K562 (cell line): Measurements from ENCODE around the gene SEC14L3. TPM values are rescaled to one million over a fixed set of nuclear protein-coding genes. Genes with fewer than 3 reads are reported as not detected.

ENCODE experiments used
- CCNT2 ChIP-seq: IDR thresholded peaks from 2 replicates; pipeline ENCODE4 v1.6.1; 2011; ENCODE audit warnings: borderline replicate concordance, low read depth, mild to moderate bottlenecking, moderate library complexity, mixed read lengths, low read length; ENCODE audit not compliant: insufficient read length; ENCODE audit errors: extremely low read depth
- CHD4 ChIP-seq: fragments of 200-600 bp; sonication (generic); IDR thresholded peaks from 3 replicates; pipeline ENCODE4 v1.6.1; 2012; ENCODE audit warnings: low read depth, mild to moderate bottlenecking, mixed read lengths, low read length, inconsistent platforms; ENCODE audit not compliant: insufficient read depth, insufficient replicate concordance, poor library complexity, severe bottlenecking
- CTCF ChIP-seq, 3 experiments: IDR thresholded peaks in 2 of 3; conservative IDR thresholded peaks in 1 of 3; 2 replicates each; pipeline ENCODE4 v1.5.1; 2011 to 2012; ENCODE audit warnings: low read length in 3 of 3, mild to moderate bottlenecking in 3 of 3, control low read depth in 2 of 3, improper control_type of control experiment in 1 of 3, inconsistent platforms in 1 of 3, low read depth in 1 of 3, mixed read lengths in 1 of 3, moderate library complexity in 1 of 3; ENCODE audit not compliant: insufficient read depth in 2 of 3
- FIP1L1 ChIP-seq: fragments of 200-400 bp; formaldehyde crosslinking; IDR thresholded peaks from 2 replicates; pipeline ENCODE4 v1.6.1; 2018; ENCODE audit warnings: mild to moderate bottlenecking, low read depth, low read length; ENCODE audit not compliant: poor library complexity, severe bottlenecking
- FOS ChIP-seq: IDR thresholded peaks from 3 replicates; pipeline ENCODE4 v1.6.1; 2011; ENCODE audit not compliant: insufficient read length; ENCODE audit errors: extremely low read depth
- HDAC2 ChIP-seq: fragments of 450-650 bp; IDR thresholded peaks from 2 replicates; pipeline ENCODE4 v1.6.1; 2016; ENCODE audit warnings: mild to moderate bottlenecking
- HNRNPL ChIP-seq: fragments of 200-400 bp; formaldehyde crosslinking; IDR thresholded peaks from 2 replicates; pipeline ENCODE4 v1.6.1; 2017; ENCODE audit warnings: low read depth, mild to moderate bottlenecking, low read length
- MXD1 ChIP-seq: fragments of 250-450 bp; sonication (Bioruptor Pico); IDR thresholded peaks from 2 replicates; pipeline ENCODE4 v1.8.0; 2021; ENCODE audit warnings: borderline replicate concordance, mild to moderate bottlenecking, moderate library complexity; ENCODE audit not compliant: poor library complexity, severe bottlenecking
- NFATC3 ChIP-seq: fragments of 450-650 bp; IDR thresholded peaks from 2 replicates; pipeline ENCODE4 v1.6.1; 2017; ENCODE audit warnings: mild to moderate bottlenecking
- RBM15 ChIP-seq: fragments of 200-400 bp; formaldehyde crosslinking; IDR thresholded peaks from 2 replicates; pipeline ENCODE4 v1.6.1; 2018; ENCODE audit warnings: mild to moderate bottlenecking, low read length, moderate library complexity; ENCODE audit not compliant: insufficient read depth
- VEZF1 ChIP-seq: fragments of 200-800 bp; sonication (Bioruptor generic); IDR thresholded peaks from 2 replicates; pipeline ENCODE4 v1.6.1; 2017; ENCODE audit warnings: missing genetic modification characterization, missing compliant biosample characterization
- ZKSCAN3 ChIP-seq: fragments of 250-450 bp; sonication (Bioruptor Pico); IDR thresholded peaks from 2 replicates; pipeline ENCODE4 v1.4.0; 2020
- ZNF24 ChIP-seq: fragments of 450-650 bp; IDR thresholded peaks from 2 replicates; pipeline ENCODE4 v1.6.1; 2016
- ZNF3 ChIP-seq: fragments of 250-450 bp; sonication (Bioruptor Pico); IDR thresholded peaks from 2 replicates; pipeline ENCODE4 v1.5.0; 2021; ENCODE audit warnings: mild to moderate bottlenecking, moderate library complexity
- ZNF318 ChIP-seq, 2 experiments: fragments of 450-650 bp; IDR thresholded peaks; 2 replicates each; pipeline ENCODE4 v1.6.1; 2016; ENCODE audit warnings: mild to moderate bottlenecking in 2 of 2, borderline replicate concordance in 1 of 2, low read depth in 1 of 2, moderate library complexity in 1 of 2
- polyA plus RNA-seq, 8 experiments: library from polyadenylated mRNA; depleted of rRNA in 4 of 8; stranded (reverse) in 5 of 8; unstranded in 3 of 8; fragments of >200 nt; fragmentation: Nextera tagmentation in 2 of 8; fragmentation: Illumina TruSeq in 1 of 8; extraction: Ambion mirVana in 2 of 8; extraction: Trizol in 1 of 8; gene quantifications; 2 replicates each; pipeline versions ENCODE4 v1.2.1 to v1.2.3, GENCODE V29; 2011 to 2014; ENCODE audit warnings: inconsistent platforms in 1 of 8, missing spikeins in 1 of 8
- total RNA-seq, 7 experiments: library from RNA; depleted of rRNA in 6 of 7; stranded (reverse); fragments of >200 nt in 6 of 7; fragmentation: Illumina TruSeq in 2 of 7; extraction: Trizol in 2 of 7; gene quantifications; 2 replicates each; pipeline versions ENCODE4 v1.2.1 to v1.2.3, GENCODE V29; 2011 to 2021; ENCODE audit warnings: low replicate concordance in 1 of 7

SEC14L3 gene
- total and polyA plus RNA-seq, 9 of the 15 experiments (the other 6 are each of a cell fraction or from before 2014, with no cell fraction given), result not detected

- TF ChIP-seq ZNF318 (IDR thresholded peaks at IDR 0.05; ENCODE audit: borderline replicate concordance in 1 of 2, low read depth in 1 of 2) (no peak), FOS (peak; percentile 20), HNRNPL (no peak), MXD1 (CRISPR knock-in tag) (no peak), CTCF (IDR thresholded peaks at IDR 0.05 in 2 of 3, conservative IDR thresholded peaks at IDR 0.05 in 1 of 3; ENCODE audit: insufficient read depth in 2 of 3, low read depth in 1 of 3, low read length in 3 of 3) (no peak), ZKSCAN3 (CRISPR knock-in tag) (no peak), VEZF1 (CRISPR knock-in tag) (no peak), ZNF24 (no peak), NFATC3 (no peak), FIP1L1 (no peak), HDAC2 (no peak), CHD4 (no peak), CCNT2 (no peak), RBM15 (no peak), ZNF3 (CRISPR knock-in tag) (no peak)
Observed at GRCh38 chr22:30511911-30512310, 40.1 kb upstream of the SEC14L3 start (continued).
